Measurements from ENCODE around the gene WBP1L.

WBP1L gene

GRCh38 chr10:102761981-102762380, 18.2 kb downstream of the WBP1L start:
- Histone ChIP-seq H3K27me3 (ENCODE audit: insufficient read depth, poor library complexity, severe bottlenecking) (no peaks in the 10 kb centered on the region), H3K27ac (ENCODE audit: poor library complexity, severe bottlenecking) (no peak overlapping the region), H3K9me3 (ENCODE audit: severe bottlenecking) (no peaks in the 10 kb centered on the region), H3K36me3 (ENCODE audit: low read depth) (0 out of 2 replicates have a peak, but pooled peaks cover 4% of the 10 kb centered on the region), H3K4me3 (ENCODE audit: severe bottlenecking) (no peak overlapping the region), H3K4me1 (ENCODE audit: insufficient read depth, poor library complexity, severe bottlenecking) (peaks cover 18% of the 10 kb centered on the region)
- DNase-seq (ENCODE audit: low spot score) (no peak), ATAC-seq (ENCODE audit: low read depth) (no peak)
- TF ChIP-seq CTCF (IDR thresholded peaks at IDR 0.05; ENCODE audit: poor library complexity, severe bottlenecking) = no peak

GRCh38 chr10:102762401-102763015, 18.8 kb downstream of the WBP1L start:
- H3K9me3 ChIP-seq (ENCODE audit: severe bottlenecking) = no peaks in the 10 kb centered on the region
- DNase-seq (ENCODE audit: low spot score) (no peak), ATAC-seq (ENCODE audit: low read depth) (no peak)
- H3K27me3 ChIP-seq (ENCODE audit: insufficient read depth, poor library complexity, severe bottlenecking) = no peaks in the 10 kb centered on the region
- H3K4me3 ChIP-seq (ENCODE audit: severe bottlenecking) = no peak overlapping the region
- no peak for TF ChIP-seq CTCF (IDR thresholded peaks at IDR 0.05; ENCODE audit: poor library complexity, severe bottlenecking)
- 0 out of 2 replicates have a peak, but pooled peaks cover 4% of the 10 kb centered on the region for H3K36me3 ChIP-seq (ENCODE audit: low read depth)
- H3K4me1 ChIP-seq (ENCODE audit: insufficient read depth, poor library complexity, severe bottlenecking) = peaks cover 18% of the 10 kb centered on the region
- no peak overlapping the region for H3K27ac ChIP-seq (ENCODE audit: poor library complexity, severe bottlenecking)

- no peak for ATAC-seq (ENCODE audit: low read depth)
- no peak for TF ChIP-seq CTCF (IDR thresholded peaks at IDR 0.05; ENCODE audit: poor library complexity, severe bottlenecking)
- H3K9me3 ChIP-seq (ENCODE audit: severe bottlenecking) = no peaks in the 10 kb centered on the region
- peaks cover 18% of the 10 kb centered on the region for H3K4me1 ChIP-seq (ENCODE audit: insufficient read depth, poor library complexity, severe bottlenecking)
- H3K4me3 ChIP-seq (ENCODE audit: severe bottlenecking) = no peak overlapping the region
- H3K36me3 ChIP-seq (ENCODE audit: low read depth) = 0 out of 2 replicates have a peak, but pooled peaks cover 4% of the 10 kb centered on the region
- H3K27me3 ChIP-seq (ENCODE audit: insufficient read depth, poor library complexity, severe bottlenecking) = no peaks in the 10 kb centered on the region
- no peak for DNase-seq (ENCODE audit: low spot score)
- H3K27ac ChIP-seq (ENCODE audit: poor library complexity, severe bottlenecking) = peak overlapping the region; percentile 67
These were observed 19.4 kb downstream of the WBP1L start for GRCh38 chr10:102763037-102763607.

GRCh38 chr10:102764470-102765161, 20.9 kb downstream of the WBP1L start:
- peak; percentile 85 for ATAC-seq (ENCODE audit: low read depth)
- H3K27ac ChIP-seq (ENCODE audit: poor library complexity, severe bottlenecking) = peak overlapping the region; percentile 67
- no peaks in the 10 kb centered on the region for H3K9me3 ChIP-seq (ENCODE audit: severe bottlenecking)
- no peaks in the 10 kb centered on the region for H3K27me3 ChIP-seq (ENCODE audit: insufficient read depth, poor library complexity, severe bottlenecking)
- H3K36me3 ChIP-seq (ENCODE audit: low read depth) = no peaks in the 10 kb centered on the region
- DNase-seq (ENCODE audit: low spot score) = no peak
- H3K4me1 ChIP-seq (ENCODE audit: insufficient read depth, poor library complexity, severe bottlenecking) = peaks cover 27% of the 10 kb centered on the region
- H3K4me3 ChIP-seq (ENCODE audit: severe bottlenecking) = no peak overlapping the region
- TF ChIP-seq CTCF (IDR thresholded peaks at IDR 0.05; ENCODE audit: poor library complexity, severe bottlenecking) = no peak

Data from RWPE2 (cell line).